ENCODE results near the gene SECISBP2L.

SECISBP2L gene

DNA sequence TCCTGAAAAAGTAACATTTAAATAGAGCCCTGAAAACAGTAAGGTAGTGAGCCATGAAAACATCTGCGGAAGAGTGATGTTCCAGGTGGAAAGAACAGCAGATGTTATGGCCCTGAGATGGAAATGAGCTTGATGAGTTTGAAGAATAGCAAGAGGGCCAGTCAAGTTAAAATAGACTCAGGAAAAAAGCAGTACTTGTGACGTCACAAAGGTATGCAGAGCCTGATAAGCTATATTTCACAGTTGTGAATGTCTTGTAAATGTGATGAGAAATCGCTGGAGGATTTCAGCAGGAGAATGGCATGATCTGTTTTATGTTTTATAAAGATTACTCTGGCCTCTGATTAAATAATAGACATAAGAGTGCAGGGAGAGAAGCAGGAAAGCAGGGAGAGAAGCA is 18.6 kb upstream of the SECISBP2L start:
- no peak for DNase-seq (ENCODE audit: low spot score)
- TF ChIP-seq CTCF (IDR thresholded peaks at IDR 0.05; ENCODE audit: extremely low read depth, missing control alignments) = no peak

GRCh38 chr15:49064281-49064653 is 18.0 kb upstream of the SECISBP2L start:
- no peak for DNase-seq (ENCODE audit: low spot score)
- no peak for TF ChIP-seq CTCF (IDR thresholded peaks at IDR 0.05; ENCODE audit: extremely low read depth, missing control alignments)

- TF ChIP-seq CTCF (IDR thresholded peaks at IDR 0.05; ENCODE audit: extremely low read depth, missing control alignments) = no peak
- DNase-seq (ENCODE audit: low spot score) = no peak
These were observed 17.4 kb upstream of the SECISBP2L start for GRCh38 chr15:49063402-49064280.

- DNase-seq (ENCODE audit: low spot score) = no peak
- TF ChIP-seq CTCF (IDR thresholded peaks at IDR 0.05; ENCODE audit: extremely low read depth, missing control alignments) = no peak
These were observed 16.7 kb upstream of the SECISBP2L start for GRCh38 chr15:49062900-49063299.

DNA sequence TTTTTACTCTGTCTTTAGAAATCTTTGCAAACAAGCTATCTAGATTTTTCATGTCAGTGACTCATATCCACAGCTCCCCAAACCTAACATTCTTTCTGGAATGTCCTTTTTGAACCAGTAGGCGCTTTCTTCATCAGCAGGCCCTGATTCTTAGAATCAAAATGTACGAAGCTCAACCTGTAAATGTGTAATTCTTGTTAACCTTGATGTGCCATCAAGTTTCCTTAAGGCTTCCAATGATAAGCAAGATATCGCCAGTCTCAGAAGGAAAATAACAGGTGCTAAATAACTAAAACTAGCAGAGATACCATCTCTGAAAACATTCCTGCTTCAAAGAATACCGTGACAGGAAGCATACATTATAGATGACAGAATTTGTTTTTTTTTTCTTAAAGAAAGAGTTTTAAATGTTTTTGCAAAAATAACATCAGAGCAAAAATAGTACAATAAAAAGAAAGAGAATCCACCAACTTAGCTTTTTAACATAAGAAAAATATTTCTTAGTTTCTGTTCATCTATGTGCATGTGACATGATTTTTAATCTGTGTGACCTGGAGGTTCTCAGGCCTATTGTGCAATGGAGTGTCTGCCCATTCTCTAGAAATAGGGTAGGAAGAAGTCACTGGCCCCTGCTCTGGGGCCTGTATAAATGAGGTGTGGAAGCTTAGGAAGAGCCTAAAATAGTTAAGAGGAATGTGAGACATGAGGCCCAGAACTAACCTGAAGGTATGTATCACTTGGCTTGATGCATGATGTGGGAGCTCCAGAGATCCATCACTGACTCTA is 14.7 kb upstream of the SECISBP2L start:
- TF ChIP-seq CTCF (IDR thresholded peaks at IDR 0.05; ENCODE audit: extremely low read depth, missing control alignments) = no peak
- no peak for DNase-seq (ENCODE audit: low spot score)

DNA sequence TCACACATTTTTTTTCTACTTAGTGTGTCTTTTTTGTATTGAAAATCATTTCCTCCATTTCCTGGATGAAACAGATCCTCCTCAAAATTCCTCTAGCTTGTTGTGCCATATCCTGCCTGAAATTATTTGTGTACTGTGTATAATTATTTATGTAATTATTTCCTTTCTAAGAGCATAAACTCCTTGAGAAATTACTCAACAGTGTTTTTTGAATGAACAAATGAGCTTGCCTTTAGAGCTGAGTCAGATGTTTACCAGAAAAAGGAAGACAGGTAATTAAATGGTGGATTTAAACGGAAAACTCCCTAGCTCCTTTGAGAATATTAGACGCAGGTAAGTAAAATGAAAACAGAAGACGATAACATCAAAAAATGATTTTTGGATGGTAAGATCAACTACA is 13.2 kb upstream of the SECISBP2L start:
- no peak for TF ChIP-seq CTCF (IDR thresholded peaks at IDR 0.05; ENCODE audit: extremely low read depth, missing control alignments)
- no peak for DNase-seq (ENCODE audit: low spot score)

GRCh38 chr15:49058559-49058958 is 12.3 kb upstream of the SECISBP2L start:
- no peak for TF ChIP-seq CTCF (IDR thresholded peaks at IDR 0.05; ENCODE audit: extremely low read depth, missing control alignments)
- DNase-seq (ENCODE audit: low spot score) = no peak

Data from GM20000 (cell line).